HG03439 (cell line): ENCODE data around the gene SGPP1.
"Not testable (repeated sequence)": the region's sequence is repeated elsewhere in the genome, so short reads cannot be mapped to it uniquely, and the experiment has no call there.

Source experiments
- ATAC-seq: cut with Tn5 transposase; IDR thresholded peaks from one replicate; pipeline ENCODE4 v1.9.1; 2021; ENCODE audit warnings: mild to moderate bottlenecking, moderate library complexity; ENCODE audit not compliant: unreplicated experiment

SGPP1 gene

GRCh38 chr14:63727736-63728728 is at the start of gene SGPP1:
Gene SGPP1 (minus strand): TSS chr14:63728065. CDS start chr14:63727944, 121 bp downstream.
- peak; percentile 70 for ATAC-seq

GRCh38 chr14:63777024-63777423 is 49.2 kb upstream of the SGPP1 start:
- no peak for ATAC-seq

DNA sequence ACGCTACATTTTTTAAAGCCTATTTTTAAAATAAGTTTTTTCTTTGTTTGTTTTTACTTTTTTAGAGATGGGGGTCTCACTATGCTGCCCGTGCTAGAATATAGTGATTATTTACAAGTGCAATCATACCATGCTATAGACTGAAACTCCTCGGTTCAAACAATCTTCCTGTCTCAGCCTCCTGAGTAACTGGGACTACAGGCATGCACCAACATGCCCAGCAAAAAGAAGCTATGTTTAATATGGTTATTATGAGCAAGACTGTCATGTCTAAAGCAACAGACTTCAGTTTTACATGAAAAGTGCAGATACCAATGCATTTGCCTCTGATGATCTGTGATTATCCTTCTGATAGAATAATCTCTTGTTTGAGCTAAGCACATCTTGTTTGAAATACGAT is 45.6 kb upstream of the SGPP1 start:
- no peak for ATAC-seq

GRCh38 chr14:63770187-63770807 is 42.4 kb upstream of the SGPP1 start:
- no peak for ATAC-seq

DNA sequence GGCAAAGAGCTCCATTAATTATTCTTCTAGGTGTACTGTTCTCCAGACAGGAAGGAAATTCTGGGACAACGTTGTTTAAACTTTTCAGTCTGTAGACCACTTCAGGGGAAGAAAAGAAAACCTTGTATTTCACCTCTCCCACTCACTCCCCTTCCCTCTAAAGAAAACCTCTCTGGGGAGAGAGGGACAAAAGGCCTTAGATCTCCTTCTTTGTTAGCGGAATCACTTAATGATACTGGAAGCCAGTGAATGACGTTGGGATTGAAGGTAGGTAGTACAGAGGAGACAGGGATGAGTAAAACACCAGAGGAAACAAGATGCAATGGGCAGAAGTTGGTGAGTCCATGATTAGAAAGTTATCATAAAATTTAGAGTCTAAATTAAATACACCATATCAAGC is 38.7 kb upstream of the SGPP1 start:
- ATAC-seq = no peak

DNA sequence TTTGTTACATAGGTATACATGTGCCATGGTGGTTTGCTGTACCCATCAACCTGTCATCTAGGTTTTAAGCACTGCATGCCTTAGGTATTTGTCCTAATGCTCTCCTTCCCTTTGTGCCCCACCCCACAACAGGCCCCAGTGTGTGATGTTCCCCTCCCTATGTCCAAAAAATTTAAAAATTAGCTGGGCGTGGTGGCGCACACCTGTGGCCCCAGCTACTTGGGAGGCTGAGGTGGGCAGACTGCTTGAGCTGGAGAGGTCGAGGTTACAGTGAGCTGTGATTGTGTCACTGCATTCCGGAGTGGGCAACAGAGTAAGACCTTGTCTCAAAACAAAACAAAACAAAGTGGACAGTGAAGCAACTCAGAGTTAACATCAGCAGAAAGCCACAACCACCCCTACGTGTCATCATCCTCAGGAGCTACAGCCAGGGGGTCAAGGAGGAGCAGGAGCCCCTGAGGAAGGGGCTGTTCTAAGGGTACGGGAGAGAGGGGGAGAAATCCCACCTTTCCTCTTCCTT is 36.8 kb upstream of the SGPP1 start:
- no peak for ATAC-seq

DNA sequence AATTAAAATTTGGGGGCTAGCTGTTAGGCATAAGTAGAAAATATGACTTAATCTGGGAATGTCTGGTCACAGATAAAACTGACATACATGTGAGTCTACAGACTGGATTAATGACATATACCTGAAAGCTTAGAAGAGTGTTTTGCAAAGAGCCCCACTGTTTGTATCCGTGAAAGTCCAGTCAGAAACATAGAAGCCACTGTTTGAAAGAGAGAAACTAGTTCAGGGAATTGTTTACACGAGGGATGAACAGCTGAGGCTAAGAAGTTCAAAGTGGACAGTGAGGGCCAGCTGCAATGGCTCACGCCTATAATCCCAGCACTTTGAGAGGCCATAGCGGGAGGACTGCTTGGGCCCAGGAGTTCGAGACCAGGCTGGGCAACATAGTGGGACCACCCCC is 36.2 kb upstream of the SGPP1 start:
- ATAC-seq = no peak

DNA sequence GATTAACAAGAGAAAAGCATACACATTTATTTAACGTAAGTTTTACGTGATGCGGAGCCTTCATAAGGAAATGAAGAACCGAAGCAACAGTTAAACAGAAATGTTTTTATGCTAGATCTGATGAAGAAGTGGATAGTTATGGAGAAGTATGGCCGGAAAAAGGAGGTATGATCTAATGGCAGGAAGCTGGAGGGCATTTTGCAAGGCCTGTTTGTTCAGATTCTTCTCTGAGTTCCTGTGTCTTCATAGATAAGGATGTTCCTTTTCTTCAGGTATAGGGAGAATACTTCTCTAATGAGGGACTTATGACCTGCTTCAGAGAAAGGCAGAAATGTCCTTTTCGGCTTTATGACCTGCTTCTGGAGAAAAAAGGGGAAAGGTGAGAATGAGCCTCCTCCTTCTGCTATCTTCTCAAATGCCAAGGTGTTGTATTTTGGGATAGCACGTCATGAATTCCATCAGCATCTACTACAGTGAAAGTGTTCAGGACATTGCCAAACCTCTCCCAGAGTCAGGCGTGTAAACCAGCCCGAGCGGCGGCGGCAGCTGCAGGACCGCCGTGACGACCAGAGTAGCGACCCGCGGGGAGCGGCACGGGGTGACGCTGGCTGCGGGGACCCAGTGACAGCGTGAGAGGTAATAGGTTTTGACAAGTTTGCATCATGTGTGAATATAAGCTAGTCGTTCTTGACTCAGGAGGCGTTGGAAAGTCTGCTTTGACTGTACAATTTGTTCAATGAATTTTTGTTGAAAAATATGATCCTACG is 33.7 kb upstream of the SGPP1 start:
- no peak for ATAC-seq

DNA sequence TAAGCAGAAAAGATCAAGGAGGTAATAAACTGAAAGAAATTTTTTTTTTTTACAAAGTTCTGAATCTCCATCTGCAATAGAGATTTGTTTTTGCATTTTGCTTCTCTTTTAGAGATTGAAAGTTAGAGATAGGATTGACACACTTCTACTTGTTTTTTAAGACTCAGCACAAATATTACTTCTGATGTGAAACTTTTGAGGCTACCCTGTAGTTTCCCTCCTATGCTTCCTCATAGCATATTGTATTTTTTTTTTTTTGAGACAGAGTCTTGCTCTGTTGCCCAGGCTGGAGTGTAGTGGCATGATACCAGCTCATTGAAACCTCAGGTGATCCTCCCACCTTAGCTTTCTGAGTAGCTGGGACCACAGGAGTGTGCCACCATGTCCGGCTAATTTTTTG is 32.1 kb upstream of the SGPP1 start:
- no peak for ATAC-seq

GRCh38 chr14:63759456-63759855 is 31.6 kb upstream of the SGPP1 start:
- ATAC-seq = no peak

DNA sequence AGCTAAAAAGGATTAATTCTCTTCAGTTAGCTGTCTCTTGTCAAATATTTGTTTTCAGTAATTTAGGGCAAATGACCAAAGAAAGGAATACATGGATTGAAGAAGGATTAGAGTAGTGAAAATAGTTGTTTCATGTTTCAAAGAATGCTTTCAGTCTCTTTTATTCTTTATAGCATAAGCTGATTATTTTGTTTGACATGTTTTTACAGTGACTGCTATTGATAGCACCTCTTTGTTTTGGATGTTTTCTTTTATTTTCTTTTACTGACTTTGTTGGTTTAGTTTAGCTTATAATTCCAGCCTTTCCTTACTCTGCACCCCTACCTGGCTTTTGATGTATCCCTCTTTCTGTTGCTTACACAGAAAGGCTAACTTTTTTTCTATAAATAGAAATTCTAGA is 29.3 kb upstream of the SGPP1 start:
- ATAC-seq = no peak

DNA sequence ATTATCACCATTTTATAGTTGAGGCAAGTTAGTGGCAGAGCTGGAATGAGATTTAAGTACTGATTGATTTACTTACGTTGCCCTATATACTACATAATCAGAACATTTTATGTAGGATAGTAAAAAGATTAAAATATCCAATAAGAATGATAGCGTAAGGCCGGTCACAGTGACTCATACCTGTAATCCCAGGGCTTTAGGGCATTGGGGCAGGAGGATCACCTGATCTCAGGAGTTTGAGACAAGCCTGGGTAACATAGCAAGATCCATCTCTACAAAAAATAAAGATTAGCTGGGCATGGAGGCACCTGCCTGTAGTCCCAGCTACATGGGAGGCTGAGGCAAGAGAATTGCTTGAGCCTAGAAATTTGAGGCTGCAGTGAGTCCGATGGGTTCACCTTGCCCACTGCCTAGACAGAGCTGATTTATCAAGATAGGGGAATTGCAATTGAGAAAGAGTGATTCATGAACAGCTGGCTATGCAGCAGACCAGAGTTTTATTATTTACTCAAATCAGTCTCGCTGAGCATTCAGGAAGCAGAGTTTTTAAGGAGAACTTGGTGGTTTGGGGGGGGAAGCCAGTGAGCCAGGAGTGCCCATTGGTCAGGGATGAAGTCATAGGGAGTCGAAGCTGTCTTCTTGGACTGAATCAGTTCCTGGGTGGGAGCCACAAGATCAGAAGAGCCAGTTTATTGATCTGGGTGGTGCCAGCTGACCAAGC is 24.7 kb upstream of the SGPP1 start:
- no peak for ATAC-seq

DNA sequence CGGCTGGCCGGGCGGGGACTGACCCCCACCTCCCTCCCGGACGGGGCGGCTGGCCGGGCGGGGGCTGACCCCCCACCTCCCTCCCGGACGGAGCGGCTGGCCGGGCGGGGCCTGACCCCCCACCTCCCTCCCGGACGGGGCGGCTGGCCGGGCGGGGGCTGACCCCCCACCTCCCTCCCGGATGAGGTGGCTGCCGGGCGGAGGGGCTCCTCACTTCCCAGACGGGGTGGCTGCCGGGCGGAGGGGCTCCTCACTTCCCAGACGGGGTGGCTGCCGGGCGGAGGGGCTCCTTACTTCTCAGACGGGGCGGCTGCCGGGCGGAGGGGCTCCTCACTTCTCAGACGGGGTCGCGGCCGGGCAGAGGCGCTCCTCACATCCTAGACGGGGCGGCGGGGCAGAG is 23.2 kb upstream of the SGPP1 start:
- ATAC-seq = not testable (repeated sequence)

DNA sequence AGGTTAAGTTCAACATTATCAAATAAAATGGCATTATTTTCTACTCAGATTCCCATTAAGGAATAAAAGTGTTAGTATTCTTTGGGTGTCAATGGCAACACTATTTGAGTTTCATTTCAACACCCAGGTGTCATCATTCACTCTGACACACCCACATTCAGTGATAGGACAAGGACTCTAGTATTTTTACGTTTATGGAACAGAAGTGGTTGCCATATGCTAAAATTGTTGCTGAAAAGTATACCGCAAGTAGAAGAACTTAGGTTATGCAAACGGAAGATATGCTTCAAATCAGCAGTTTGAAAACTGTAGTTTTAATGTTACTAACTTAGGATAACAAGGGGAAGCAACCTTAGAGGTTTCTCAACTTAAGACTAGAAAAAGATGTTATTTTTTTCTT is 20.0 kb upstream of the SGPP1 start:
- no peak for ATAC-seq

DNA sequence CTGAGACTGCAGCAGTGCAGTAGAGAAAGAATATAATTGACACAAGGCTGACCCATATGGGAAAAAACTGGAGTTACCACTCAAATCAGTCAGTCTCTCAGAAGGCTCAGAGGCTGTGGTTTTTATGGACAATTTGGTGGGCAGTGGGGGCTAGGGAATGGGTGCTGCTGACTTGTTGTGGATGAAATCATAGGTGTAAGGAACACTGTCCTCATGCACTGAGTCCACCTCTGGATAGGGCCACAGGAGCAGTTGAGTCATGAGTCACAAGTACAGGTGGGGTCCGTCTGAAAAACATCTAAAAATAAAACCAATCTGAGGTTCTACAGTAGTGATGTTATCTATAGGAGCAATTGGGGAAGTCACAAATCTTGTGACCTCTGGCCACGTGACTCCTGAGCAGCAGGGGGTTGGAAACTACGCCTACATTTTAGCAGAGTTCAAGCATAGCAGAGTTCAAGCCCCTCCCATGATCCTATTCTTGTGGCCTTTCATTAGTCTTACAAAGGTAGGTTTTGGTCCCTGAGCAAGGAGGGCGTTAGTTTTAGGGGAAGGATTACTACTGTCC is 18.1 kb upstream of the SGPP1 start:
- peak; percentile 53 for ATAC-seq

DNA sequence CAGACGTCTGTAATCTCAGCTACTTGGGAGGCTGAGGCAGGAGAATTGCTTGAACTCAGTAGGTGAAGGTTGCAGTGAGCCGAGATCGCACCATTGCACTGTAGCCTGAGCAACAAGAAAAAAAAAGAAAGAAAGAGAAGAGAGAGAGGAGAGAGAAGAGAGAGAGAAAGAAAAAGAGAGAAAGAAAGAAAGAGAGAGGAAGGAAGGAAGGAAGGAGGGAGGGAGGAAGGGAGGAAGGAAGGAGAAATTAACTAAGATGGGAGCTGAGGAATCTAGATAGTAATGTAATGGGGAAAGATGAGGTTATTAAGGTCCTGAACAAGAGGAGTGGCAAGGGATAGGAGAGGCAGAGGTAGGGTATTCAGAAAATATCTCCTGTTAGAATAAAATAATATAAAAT is 17.4 kb upstream of the SGPP1 start:
- ATAC-seq = no peak

DNA sequence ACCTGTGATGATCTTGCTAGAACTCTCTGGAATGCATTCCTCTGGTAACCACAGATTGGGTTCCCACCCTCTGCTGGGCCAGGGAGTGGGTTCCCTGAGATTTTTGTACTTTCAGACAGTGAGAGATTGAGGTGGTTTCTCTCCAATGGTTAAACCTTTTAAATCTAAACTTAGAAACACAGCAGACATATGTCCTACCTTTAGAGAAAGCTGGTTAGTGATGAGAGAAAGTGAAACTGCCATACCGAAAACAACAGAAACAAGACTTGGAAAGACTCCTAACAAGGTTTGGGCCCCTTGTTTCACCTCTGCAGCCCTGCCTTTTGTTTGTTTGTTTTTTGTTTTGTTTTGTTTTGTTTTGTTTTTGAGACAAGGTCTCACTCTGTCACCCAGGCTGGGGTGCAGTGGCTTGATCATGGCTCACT is 9.7 kb upstream of the SGPP1 start:
- peak; percentile 77 for ATAC-seq

DNA sequence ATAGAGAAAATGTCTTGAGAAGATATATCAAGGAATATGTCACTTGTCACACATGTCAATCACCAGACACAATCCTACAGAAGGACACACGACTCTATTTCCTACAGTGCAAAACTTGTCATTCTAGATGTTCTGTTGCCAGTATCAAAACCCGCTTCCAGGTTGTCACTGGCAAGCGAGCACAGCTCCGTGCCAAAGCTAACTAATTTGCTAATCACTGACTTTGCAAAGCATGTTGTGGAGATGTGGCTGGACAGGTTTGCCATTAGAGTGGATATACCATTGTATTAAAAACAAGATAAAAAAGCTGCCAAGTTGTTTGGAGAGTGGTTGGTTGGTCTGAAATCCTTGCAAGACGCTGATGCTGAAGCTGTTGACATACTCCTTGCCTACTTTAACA is 7.9 kb upstream of the SGPP1 start:
- no peak for ATAC-seq

DNA sequence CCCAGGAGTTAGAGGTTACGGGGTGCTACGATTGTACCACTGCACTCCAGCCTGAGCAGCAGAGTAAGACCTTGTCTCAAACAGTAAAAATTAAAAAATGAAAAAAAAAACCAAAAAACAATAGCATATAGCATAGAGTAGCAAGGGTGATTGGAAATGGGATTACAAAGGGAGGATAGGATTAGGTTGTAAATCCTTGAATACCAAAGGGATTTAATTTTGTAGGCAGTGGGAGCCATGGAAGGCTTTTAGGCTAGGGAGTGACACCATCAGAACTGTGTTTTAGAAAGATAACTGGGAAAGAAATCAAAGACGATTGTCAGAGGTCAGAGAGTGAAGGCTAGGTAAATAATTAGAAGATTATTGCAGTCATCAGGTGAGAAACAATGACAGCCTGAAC is 2.8 kb upstream of the SGPP1 start:
- ATAC-seq = no peak

DNA sequence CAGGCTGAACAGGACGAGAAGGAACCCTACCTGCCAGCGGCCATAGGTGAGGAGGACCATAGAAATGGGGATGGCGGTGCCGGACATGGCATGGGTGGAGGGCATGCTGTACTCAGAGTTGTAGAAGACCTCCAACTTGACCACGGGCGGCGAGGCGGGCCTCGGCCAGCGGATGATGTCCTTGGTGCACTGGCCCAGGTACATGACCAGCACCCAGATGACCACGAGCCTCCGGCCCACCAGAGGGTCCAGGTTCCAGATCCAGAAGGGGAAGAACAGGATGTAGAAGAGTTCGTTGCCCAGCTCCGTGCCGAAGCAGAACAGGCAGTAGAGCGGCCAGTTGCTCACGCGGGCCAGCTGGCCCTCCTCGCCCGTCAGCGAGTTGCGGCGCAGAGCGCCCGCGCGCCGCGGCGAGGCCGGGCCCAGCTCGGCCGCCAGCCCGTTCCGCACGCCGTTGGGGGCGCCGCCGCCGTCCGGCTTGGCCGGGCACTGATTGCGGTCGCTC is 582 bp downstream of the SGPP1 start:
- peak; percentile 42 for ATAC-seq
